K562 (cell line): ENCODE data around the gene CAPZA1. TPM values are rescaled to one million over a fixed set of nuclear protein-coding genes. Genes with fewer than 3 reads are reported as not detected.

Source experiments
- ATAC-seq: fragments of 200-7000 bp; cut with Tn5 transposase; 3 replicates; pipeline ENCODE4 v1.9.1; 2020; ENCODE audit warnings: moderate library complexity
- BruUV-seq: library from RNA; stranded (reverse); fragments of 400-500 nt; replicated peaks from 2 replicates; lab custom pipeline; 2021; lab: Mats Ljungman, UMichigan
- CTCF ChIA-PET: fragments of 300-600 bp; formaldehyde crosslinking; extraction: SDS; loops from one replicate; lab custom pipeline; 2021; ENCODE audit warnings: low intra/inter-chr PET ratio; lab: Yijun Ruan, JAX
- POLR2A ChIA-PET: fragments of 300-600, 350-650 bp; sonication (Branson Sonifier 250); formaldehyde crosslinking; extraction: SDS; loops from one replicate; lab custom pipeline; 2021; ENCODE audit warnings: antibody characterized with exemption, inconsistent platforms; lab: Yijun Ruan, JAX
- DNase-seq, 4 experiments: peaks; one replicate each; pipeline versions ENCODE4 v3.0.0 to v3.0.0-alpha.2; 2011 to 2018; ENCODE audit warnings: low spot score in 3 of 4, mixed read lengths in 3 of 4; ENCODE audit errors: extremely low read depth in 1 of 4
- FAIRE-seq: peaks from 2 replicates; lab custom pipeline; 2011; peaks lifted over from hg19 to GRCh38; lab: Jason Lieb, UNC
- H2AFZ ChIP-seq: 2 replicates; pipeline ENCODE4 v1.6.0; 2011; ENCODE audit warnings: low read depth, low read length, control low read depth, inconsistent platforms
- H3K27ac ChIP-seq: fragments of 200-600 bp; 3 replicates; pipeline ENCODE4 v1.8.0; 2011; ENCODE audit warnings: low read depth, mild to moderate bottlenecking, control low read depth, inconsistent platforms, low read length, moderate library complexity, mixed read lengths; ENCODE audit errors: extremely low read depth
- H3K27me3 ChIP-seq, 2 experiments: fragments of 300-600 bp in 1 of 2; 2 replicates in 1 of 2; 3 replicates in 1 of 2; pipeline versions ENCODE4 v1.6.0 to v1.8.0; 2011; ENCODE audit warnings: inconsistent platforms in 2 of 2, low read length in 2 of 2, mild to moderate bottlenecking in 1 of 2, mixed read lengths in 1 of 2, moderate library complexity in 1 of 2; ENCODE audit not compliant: control insufficient read depth in 2 of 2, insufficient read depth in 2 of 2
- H3K36me3 ChIP-seq: fragments of 300-600 bp; 3 replicates; pipeline ENCODE4 v1.8.0; 2011; ENCODE audit warnings: mild to moderate bottlenecking, low read length, inconsistent platforms; ENCODE audit not compliant: control insufficient read depth, insufficient read depth
- H3K4me1 ChIP-seq, 2 experiments: fragments of 200-600 bp in 1 of 2; replicated peaks in 1 of 2; 2 replicates in 1 of 2; 3 replicates in 1 of 2; pipeline versions ENCODE4 v1.5.1 to v1.8.0; 2011; ENCODE audit warnings: inconsistent platforms in 2 of 2, low read length in 2 of 2, mild to moderate bottlenecking in 1 of 2, mixed read lengths in 1 of 2, moderate library complexity in 1 of 2; ENCODE audit not compliant: control insufficient read depth in 2 of 2, insufficient read depth in 2 of 2
- H3K4me2 ChIP-seq: 2 replicates; pipeline ENCODE4 v1.6.1; 2011; ENCODE audit warnings: low read length, control low read depth, inconsistent platforms, mixed read lengths; ENCODE audit not compliant: insufficient read depth
- H3K4me3 ChIP-seq: fragments of 200-600 bp; sonication (generic), shearing (Covaris generic); 2 replicates; pipeline ENCODE4 v1.5.1; 2016; ENCODE audit warnings: control low read depth, inconsistent platforms
- H3K79me2 ChIP-seq: fragments of 200-600 bp; 3 replicates; pipeline ENCODE4 v1.8.0; 2011; ENCODE audit warnings: low read length, inconsistent platforms; ENCODE audit not compliant: control insufficient read depth, insufficient read depth
- H3K9ac ChIP-seq, 2 experiments: 2 replicates each; pipeline versions ENCODE4 v1.6.0 to v1.6.1; 2011; ENCODE audit warnings: low read depth in 2 of 2, low read length in 2 of 2, control low read depth in 1 of 2, inconsistent platforms in 1 of 2, mild to moderate bottlenecking in 1 of 2, mixed read lengths in 1 of 2; ENCODE audit not compliant: insufficient read depth in 1 of 2
- H3K9me1 ChIP-seq: one replicate; pipeline ENCODE4 v1.6.0; 2011; ENCODE audit warnings: inconsistent platforms, mild to moderate bottlenecking, low read length, moderate library complexity; ENCODE audit not compliant: control insufficient read depth, insufficient read depth
- H3K9me3 ChIP-seq: replicated peaks from 2 replicates; pipeline ENCODE4 v1.5.1; 2011; ENCODE audit warnings: low read depth, low read length, inconsistent platforms; ENCODE audit not compliant: control insufficient read depth, insufficient read depth
- H4K20me1 ChIP-seq: replicated peaks from 2 replicates; pipeline ENCODE4 v1.6.1; 2011; ENCODE audit warnings: low read length, inconsistent platforms, mixed read lengths; ENCODE audit not compliant: control insufficient read depth, insufficient read depth
- CREB1 ChIP-seq, 2 experiments: sonication (generic) in 1 of 2; formaldehyde crosslinking in 1 of 2; IDR thresholded peaks; 2 replicates each; pipeline versions ENCODE4 v1.6.1 to v1.8.0; 2012 to 2022; ENCODE audit warnings: inconsistent platforms in 1 of 2, mild to moderate bottlenecking in 1 of 2, missing genetic modification reagents in 1 of 2, moderate library complexity in 1 of 2
- FOSL1 ChIP-seq: fragments of 200-800 bp; sonication (Bioruptor generic); conservative IDR thresholded peaks from 2 replicates; pipeline ENCODE4 v1.6.1; 2016; ENCODE audit warnings: missing genetic modification characterization, missing compliant biosample characterization
- ILK ChIP-seq: fragments of 450-650 bp; IDR thresholded peaks from 2 replicates; pipeline ENCODE4 v1.6.1; 2016; ENCODE audit warnings: missing genetic modification characterization, low read depth, mild to moderate bottlenecking, missing compliant biosample characterization, moderate library complexity, borderline replicate concordance
- SLC30A9 ChIP-seq: fragments of 250-450 bp; sonication (Bioruptor Pico); IDR thresholded peaks from 2 replicates; pipeline ENCODE4 v1.8.0; 2022; ENCODE audit warnings: mild to moderate bottlenecking, moderate library complexity
- TRIM28 ChIP-seq: fragments of 450-650 bp; IDR thresholded peaks from 2 replicates; pipeline ENCODE4 v1.6.1; 2017
- ZNF124 ChIP-seq: sonication (generic); formaldehyde crosslinking; IDR thresholded peaks from 2 replicates; pipeline ENCODE4 v1.8.1; 2022; ENCODE audit warnings: missing genetic modification reagents
- ZNF146 ChIP-seq: IDR thresholded peaks from one replicate; pipeline ENCODE4 v1.6.1; 2018; ENCODE audit warnings: missing compliant biosample characterization; ENCODE audit not compliant: unreplicated experiment
- in situ Hi-C: fragments of 300-500 bp; cut with MboI; formaldehyde crosslinking; loops from 4 replicates; pipeline ENCODE4 v1.15.0; 2018; ENCODE audit warnings: inconsistent platforms, mixed read lengths
- intact Hi-C: fragments of 100-400 bp; cut with micrococcal nuclease; formaldehyde crosslinking; loops from 2 replicates; pipeline ENCODE4 v1.14.2; 2022
- polyA plus RNA-seq, 8 experiments: library from polyadenylated mRNA; depleted of rRNA in 4 of 8; stranded (reverse) in 5 of 8; unstranded in 3 of 8; fragments of >200 nt; fragmentation: Nextera tagmentation in 2 of 8; fragmentation: Illumina TruSeq in 1 of 8; extraction: Ambion mirVana in 2 of 8; extraction: Trizol in 1 of 8; gene quantifications; 2 replicates each; pipeline versions ENCODE4 v1.2.1 to v1.2.3, GENCODE V29; 2011 to 2014; ENCODE audit warnings: inconsistent platforms in 1 of 8, missing spikeins in 1 of 8
- total RNA-seq, 7 experiments: library from RNA; depleted of rRNA in 6 of 7; stranded (reverse); fragments of >200 nt in 6 of 7; fragmentation: Illumina TruSeq in 2 of 7; extraction: Trizol in 2 of 7; gene quantifications; 2 replicates each; pipeline versions ENCODE4 v1.2.1 to v1.2.3, GENCODE V29; 2011 to 2021; ENCODE audit warnings: low replicate concordance in 1 of 7
- TF ChIP-seq, protein P1 (sequence below): sonication (generic); formaldehyde crosslinking; IDR thresholded peaks from 2 replicates; pipeline ENCODE4 v1.8.1; 2023; ENCODE audit warnings: mild to moderate bottlenecking, missing genetic modification reagents
- TF ChIP-seq, protein P2 (sequence below), 2 experiments: fragments of 450-650 bp in 1 of 2; sonication (generic) in 1 of 2; formaldehyde crosslinking in 1 of 2; IDR thresholded peaks in 1 of 2; conservative IDR thresholded peaks in 1 of 2; 2 replicates each; pipeline versions ENCODE4 v1.6.1 to v1.8.1; 2016 to 2023; ENCODE audit warnings: mild to moderate bottlenecking in 2 of 2, moderate library complexity in 2 of 2, inconsistent platforms in 1 of 2, missing genetic modification reagents in 1 of 2

Gene CAPZA1
- total and polyA plus RNA-seq, 9 of the 15 experiments (the other 6 are each of a cell fraction or from before 2014, with no cell fraction given): 237 to 1,020 (median 306) TPM

DNA sequence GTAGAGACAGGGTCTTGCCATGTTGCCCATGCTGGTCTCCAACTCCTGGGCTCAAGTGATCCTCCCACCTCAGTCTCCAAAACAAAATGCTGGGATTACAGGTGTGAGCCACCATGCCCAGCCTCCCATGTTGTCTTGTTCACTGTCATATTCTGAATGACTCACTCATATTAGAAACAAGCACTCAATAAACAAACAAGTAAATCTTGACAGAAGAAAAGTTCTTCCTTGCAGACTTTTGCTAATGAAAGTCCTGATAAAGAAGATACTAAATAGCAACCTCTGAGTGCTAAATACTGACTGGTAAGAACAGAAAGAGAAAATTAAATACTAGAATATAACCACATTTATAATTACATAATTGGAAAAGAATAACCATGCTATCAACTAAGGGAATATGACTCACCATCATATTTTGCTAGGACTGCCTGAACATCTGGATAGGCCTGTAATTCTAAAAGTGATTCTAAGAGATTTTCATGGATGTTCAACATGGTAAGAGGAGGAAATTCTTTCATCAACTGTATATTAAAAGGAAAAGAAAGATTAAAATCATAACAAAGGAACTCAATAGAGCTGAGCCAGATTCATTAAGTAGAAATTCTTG is 37.9 kb upstream of the CAPZA1 start:
- Histone ChIP-seq H3K27me3 (no peaks in the 10 kb centered on the region), H3K9me1 (no peaks in the 10 kb centered on the region), H3K4me3 (no peak overlapping the region), H4K20me1 (no peaks in the 10 kb centered on the region), H3K4me2 (no peak overlapping the region), H3K27ac (no peak overlapping the region), H3K4me1 (peaks cover 0 to 8% of the 10 kb centered on the region in 2 experiments; a peak in 2 of 5 replicates), H2AFZ (no peak overlapping the region), H3K9me3 (no peaks in the 10 kb centered on the region), H3K36me3 (peaks cover 13% of the 10 kb centered on the region; the same call in 1 of the 3 replicates), H3K9ac (no peak overlapping the region), H3K79me2 (no peaks in the 10 kb centered on the region)
- ChIA-PET POLR2A (no interaction called here), CTCF (no interaction called here)
- FAIRE-seq: no peak
- BruUV-seq: no TSS peak
- TF ChIP-seq CREB1 (IDR thresholded peaks at IDR 0.05) (no peak), CREB1 (CRISPR knock-in tag; IDR thresholded peaks at IDR 0.05) (no peak), ZNF124 (no peak), ZNF146 (CRISPR knock-in tag) (no peak), SLC30A9 (no peak), FOSL1 (0 out of 2 replicates have a peak, but pooled peaks have one; percentile 18), TRIM28 (no peak), ILK (tag) (no peak)
- TF ChIP-seq, protein P1, sequence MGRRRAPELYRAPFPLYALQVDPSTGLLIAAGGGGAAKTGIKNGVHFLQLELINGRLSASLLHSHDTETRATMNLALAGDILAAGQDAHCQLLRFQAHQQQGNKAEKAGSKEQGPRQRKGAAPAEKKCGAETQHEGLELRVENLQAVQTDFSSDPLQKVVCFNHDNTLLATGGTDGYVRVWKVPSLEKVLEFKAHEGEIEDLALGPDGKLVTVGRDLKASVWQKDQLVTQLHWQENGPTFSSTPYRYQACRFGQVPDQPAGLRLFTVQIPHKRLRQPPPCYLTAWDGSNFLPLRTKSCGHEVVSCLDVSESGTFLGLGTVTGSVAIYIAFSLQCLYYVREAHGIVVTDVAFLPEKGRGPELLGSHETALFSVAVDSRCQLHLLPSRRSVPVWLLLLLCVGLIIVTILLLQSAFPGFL (CRISPR knock-in tag): no peak
- TF ChIP-seq, protein P2, sequence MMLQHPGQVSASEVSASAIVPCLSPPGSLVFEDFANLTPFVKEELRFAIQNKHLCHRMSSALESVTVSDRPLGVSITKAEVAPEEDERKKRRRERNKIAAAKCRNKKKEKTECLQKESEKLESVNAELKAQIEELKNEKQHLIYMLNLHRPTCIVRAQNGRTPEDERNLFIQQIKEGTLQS (IDR thresholded peaks at IDR 0.05): peak; percentile 48
- TF ChIP-seq, protein P2 (CRISPR knock-in tag; conservative IDR thresholded peaks at IDR 0.05): no peak
- intact Hi-C loops: no loop called here
- no peak for ATAC-seq
- in situ Hi-C loops: no loop called here
- no peak for DNase-seq
